SU-DHL-6 (cell line): ENCODE results near the gene TNS1.

Experiments used
- H2AFZ ChIP-seq: fragments of 200-600 bp; sonication (generic); 2 replicates; pipeline ENCODE4 v1.6.1; 2014; ENCODE audit warnings: low read depth, mild to moderate bottlenecking, moderate library complexity, mixed read lengths, antibody characterized with exemption, low read length; ENCODE audit not compliant: severe bottlenecking
- H3F3A ChIP-seq: fragments of 200-600 bp; shearing (Covaris generic); 2 replicates; pipeline ENCODE4 v1.6.0; 2016; ENCODE audit warnings: antibody characterized with exemption, mild to moderate bottlenecking; ENCODE audit not compliant: insufficient read depth
- H3K27ac ChIP-seq: fragments of 200-600 bp; sonication (generic); 2 replicates; pipeline ENCODE4 v1.5.1; 2016; ENCODE audit warnings: low read depth, mild to moderate bottlenecking, low read length, moderate library complexity, mixed read lengths
- H3K27me3 ChIP-seq: fragments of 200-600 bp; sonication (generic), shearing (Covaris generic); 2 replicates; pipeline ENCODE4 v1.6.0; 2014; ENCODE audit warnings: mild to moderate bottlenecking, low read length
- H3K36me3 ChIP-seq: fragments of 200-600 bp; sonication (generic); 2 replicates; pipeline ENCODE4 v1.6.1; 2014; ENCODE audit warnings: mild to moderate bottlenecking, low read length, mixed read lengths
- H3K4me2 ChIP-seq: fragments of 300-600, 200-600 bp; shearing (Covaris generic), sonication (generic); 2 replicates; pipeline ENCODE4 v1.6.0; 2014; ENCODE audit warnings: low read length, low read depth, mild to moderate bottlenecking; ENCODE audit not compliant: poor library complexity, severe bottlenecking
- H3K4me3 ChIP-seq: fragments of 200-600 bp; sonication (generic); 2 replicates; pipeline ENCODE4 v1.5.1; 2014; ENCODE audit warnings: antibody characterized with exemption, low read length, mild to moderate bottlenecking, mixed read lengths; ENCODE audit not compliant: insufficient read depth, poor library complexity, severe bottlenecking
- H3K79me2 ChIP-seq: fragments of 200-600 bp; sonication (generic); 2 replicates; pipeline ENCODE4 v1.6.1; 2014; ENCODE audit warnings: mild to moderate bottlenecking, low read length, moderate library complexity; ENCODE audit not compliant: insufficient read depth
- H3K9ac ChIP-seq: fragments of 200-600 bp; sonication (generic); 2 replicates; pipeline ENCODE4 v1.7.0; 2014; ENCODE audit warnings: mild to moderate bottlenecking, low read length
- H3K9me2 ChIP-seq: fragments of 200-600 bp; sonication (generic); replicated peaks from 2 replicates; pipeline ENCODE4 v1.6.1; 2014; ENCODE audit warnings: low read length; ENCODE audit not compliant: insufficient read depth
- H3K9me3 ChIP-seq: fragments of 200-600 bp; sonication (generic); 2 replicates; pipeline ENCODE4 v1.6.1; 2014; ENCODE audit warnings: low read length, mixed read lengths; ENCODE audit not compliant: insufficient read depth
- H4K20me1 ChIP-seq: fragments of 200-600 bp; sonication (generic); 2 replicates; pipeline ENCODE4 v1.6.1; 2014; ENCODE audit warnings: low read depth, mild to moderate bottlenecking, antibody characterized with exemption, low read length, moderate library complexity, mixed read lengths
- EZH2phosphoT487 ChIP-seq: fragments of 200-600 bp; sonication (generic), shearing (Covaris generic); conservative IDR thresholded peaks from 2 replicates; pipeline ENCODE4 v1.6.1; 2018; ENCODE audit warnings: mild to moderate bottlenecking, antibody characterized with exemption, low read length, moderate library complexity, mixed read lengths
- TF ChIP-seq, protein P1 (sequence below): fragments of 200-600 bp; sonication (generic); IDR thresholded peaks from one replicate; pipeline ENCODE4 v1.5.1; 2017; ENCODE audit warnings: antibody characterized with exemption, mild to moderate bottlenecking, low read length, moderate library complexity; ENCODE audit not compliant: insufficient read depth, poor library complexity, severe bottlenecking

The TNS1 gene

DNA sequence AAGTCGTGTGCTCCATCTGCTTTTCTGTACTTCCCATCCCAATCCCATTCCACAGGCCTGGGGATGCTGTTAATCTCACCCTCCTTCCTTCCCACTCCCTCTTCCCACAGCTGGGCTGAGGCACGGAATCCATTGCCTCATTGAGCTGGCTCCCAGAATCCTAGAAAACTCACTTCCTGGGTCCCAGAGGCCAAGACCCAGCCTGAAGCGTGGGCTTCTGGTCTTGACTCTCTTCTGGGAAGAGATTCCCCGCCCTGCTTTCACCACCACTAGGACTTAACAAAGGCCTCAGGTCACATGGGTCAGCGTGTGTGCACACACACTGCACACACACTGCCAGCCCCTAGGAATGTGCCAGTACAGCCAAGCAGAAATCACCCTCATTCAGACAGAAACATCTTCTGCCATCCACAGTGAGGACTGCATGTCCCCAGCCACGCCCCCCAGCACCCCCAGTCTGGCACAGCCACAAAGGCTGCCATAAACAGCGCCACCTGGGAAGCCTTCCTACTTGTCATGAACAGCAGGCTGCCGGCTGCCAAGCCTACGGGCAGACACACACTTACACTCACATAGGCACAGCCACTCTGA is 165.8 kb downstream of the TNS1 start:
- Histone ChIP-seq H3F3A (no peaks in the 10 kb centered on the region), H3K9me2 (no peaks in the 10 kb centered on the region), H3K79me2 (no peaks in the 10 kb centered on the region), H3K9ac (no peak overlapping the region), H3K4me3 (no peak overlapping the region), H3K9me3 (no peaks in the 10 kb centered on the region), H3K4me2 (no peak overlapping the region), H3K36me3 (no peaks in the 10 kb centered on the region), H3K27me3 (no peaks in the 10 kb centered on the region; the same call in 1 of the 2 replicates), H4K20me1 (no peaks in the 10 kb centered on the region), H3K27ac (no peak overlapping the region), H2AFZ (no peak overlapping the region)
- TF ChIP-seq EZH2phosphoT487, result no peak
- TF ChIP-seq, protein P1, sequence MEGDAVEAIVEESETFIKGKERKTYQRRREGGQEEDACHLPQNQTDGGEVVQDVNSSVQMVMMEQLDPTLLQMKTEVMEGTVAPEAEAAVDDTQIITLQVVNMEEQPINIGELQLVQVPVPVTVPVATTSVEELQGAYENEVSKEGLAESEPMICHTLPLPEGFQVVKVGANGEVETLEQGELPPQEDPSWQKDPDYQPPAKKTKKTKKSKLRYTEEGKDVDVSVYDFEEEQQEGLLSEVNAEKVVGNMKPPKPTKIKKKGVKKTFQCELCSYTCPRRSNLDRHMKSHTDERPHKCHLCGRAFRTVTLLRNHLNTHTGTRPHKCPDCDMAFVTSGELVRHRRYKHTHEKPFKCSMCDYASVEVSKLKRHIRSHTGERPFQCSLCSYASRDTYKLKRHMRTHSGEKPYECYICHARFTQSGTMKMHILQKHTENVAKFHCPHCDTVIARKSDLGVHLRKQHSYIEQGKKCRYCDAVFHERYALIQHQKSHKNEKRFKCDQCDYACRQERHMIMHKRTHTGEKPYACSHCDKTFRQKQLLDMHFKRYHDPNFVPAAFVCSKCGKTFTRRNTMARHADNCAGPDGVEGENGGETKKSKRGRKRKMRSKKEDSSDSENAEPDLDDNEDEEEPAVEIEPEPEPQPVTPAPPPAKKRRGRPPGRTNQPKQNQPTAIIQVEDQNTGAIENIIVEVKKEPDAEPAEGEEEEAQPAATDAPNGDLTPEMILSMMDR, result peak; percentile 10

DNA sequence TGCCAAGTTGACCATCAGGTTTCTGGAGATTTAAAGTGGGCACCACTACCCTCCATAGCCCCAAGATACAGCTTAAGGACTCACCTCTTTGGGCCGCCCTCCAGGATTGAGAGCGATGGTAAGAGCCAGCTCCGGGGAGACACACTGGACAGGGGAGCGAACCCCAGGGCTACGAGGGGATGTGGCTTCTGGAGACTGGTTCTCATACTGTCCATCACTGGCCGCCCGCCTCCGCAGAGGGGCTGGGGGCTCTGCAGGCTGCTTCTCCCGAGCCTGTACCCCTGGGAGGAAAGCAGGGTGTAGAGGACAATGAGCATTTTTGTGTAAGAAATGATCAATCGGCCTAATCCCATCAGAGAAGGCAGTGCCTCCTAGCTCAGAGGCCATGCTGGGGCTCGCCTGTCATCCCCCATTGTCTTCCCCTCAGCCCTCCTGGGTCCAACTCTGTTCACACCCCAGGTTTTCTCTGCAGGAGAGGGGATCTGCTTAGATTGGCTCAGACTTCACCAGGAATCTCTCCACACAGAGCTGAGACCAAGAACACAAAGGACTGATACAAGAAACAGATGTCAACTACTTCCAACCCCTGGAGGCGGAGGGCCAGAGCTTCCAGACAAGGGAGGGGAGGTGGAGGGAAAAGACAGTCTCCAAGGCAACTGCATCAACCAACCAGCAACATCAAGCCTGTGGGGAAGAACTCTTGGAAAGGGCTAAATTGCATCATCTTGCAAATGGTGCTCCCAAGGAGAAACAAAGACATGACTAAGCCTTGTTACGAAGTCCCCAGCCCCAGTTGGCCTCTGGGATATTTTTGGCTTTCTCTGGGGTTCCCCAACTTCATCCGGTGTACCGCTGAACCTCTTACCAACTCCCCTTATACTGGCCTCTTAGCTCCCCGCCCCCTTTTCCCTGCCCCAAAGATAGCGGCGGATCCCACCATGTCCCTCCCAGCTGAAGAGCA is 166.6 kb downstream of the TNS1 start:
- no peak for TF ChIP-seq EZH2phosphoT487
- TF ChIP-seq, protein P1, result no peak
- Histone ChIP-seq H3F3A (no peaks in the 10 kb centered on the region), H3K79me2 (no peaks in the 10 kb centered on the region), H3K27ac (no peak overlapping the region), H3K9ac (no peak overlapping the region), H3K9me3 (no peaks in the 10 kb centered on the region), H4K20me1 (no peaks in the 10 kb centered on the region), H3K9me2 (no peaks in the 10 kb centered on the region), H3K27me3 (no peaks in the 10 kb centered on the region; the same call in 1 of the 2 replicates), H3K36me3 (no peaks in the 10 kb centered on the region), H2AFZ (no peak overlapping the region), H3K4me3 (no peak overlapping the region), H3K4me2 (no peak overlapping the region)

DNA sequence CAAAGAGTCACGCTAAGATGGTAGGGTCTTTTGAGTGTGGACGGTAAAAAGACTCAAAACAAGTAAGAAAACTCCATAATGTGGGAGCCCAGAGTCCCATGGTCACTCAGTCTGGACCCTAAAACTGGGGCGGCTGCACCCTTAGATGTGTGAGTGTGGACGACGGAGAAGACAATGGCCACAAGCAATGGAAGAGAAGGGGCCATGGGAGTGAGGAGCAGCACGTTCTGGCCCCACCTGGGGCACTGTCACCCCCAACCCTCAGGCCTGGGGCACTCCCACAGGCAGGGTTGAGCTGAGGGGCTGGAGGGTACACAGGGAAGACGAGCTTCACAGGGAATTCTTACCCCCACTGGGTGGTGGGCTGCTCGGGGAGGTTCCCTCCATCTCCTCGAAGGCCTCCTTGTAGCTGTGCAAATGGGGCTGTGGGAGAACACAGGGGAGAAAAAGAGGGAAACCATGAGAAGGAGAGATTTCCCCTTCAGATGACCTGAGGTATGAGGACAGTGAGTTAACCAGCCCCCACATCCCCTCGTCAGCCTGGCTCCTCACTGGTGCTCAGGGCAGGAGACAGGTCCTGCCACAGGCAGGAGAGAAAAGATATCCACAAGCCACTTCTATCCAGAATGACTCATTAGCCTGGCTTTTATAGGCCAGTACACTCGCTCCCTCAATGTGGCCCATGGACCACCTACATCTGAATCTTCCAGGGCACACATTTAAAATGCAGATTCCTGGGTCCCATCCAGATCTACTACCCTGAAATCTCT is 167.9 kb downstream of the TNS1 start:
- Histone ChIP-seq H3K79me2 (no peaks in the 10 kb centered on the region), H3K4me2 (no peak overlapping the region), H3K27me3 (no peaks in the 10 kb centered on the region; the same call in 1 of the 2 replicates), H2AFZ (no peak overlapping the region), H3K36me3 (no peaks in the 10 kb centered on the region), H3K9ac (no peak overlapping the region), H3K9me2 (no peaks in the 10 kb centered on the region), H3K9me3 (no peaks in the 10 kb centered on the region), H4K20me1 (no peaks in the 10 kb centered on the region), H3K27ac (no peak overlapping the region), H3K4me3 (no peak overlapping the region), H3F3A (no peaks in the 10 kb centered on the region)
- TF ChIP-seq EZH2phosphoT487, result no peak
- TF ChIP-seq, protein P1, result no peak
